Thyroid gland (tissue), 4 donors: ENCODE results near the gene SETD4. TPM values are rescaled to one million over a fixed set of nuclear protein-coding genes. Genes with fewer than 3 reads are reported as not detected.

Source experiments
- DNase-seq, 2 donors: peaks; one replicate each; pipeline ENCODE4 v3.0.0-alpha.2; 2019
- H3K27ac ChIP-seq, 3 donors: fragments of 200-600 bp; sonication (generic); 1 replicate in 2 of 3; 2 replicates in 1 of 3; pipeline ENCODE4 v1.5.1; 2016 to 2019; ENCODE audit warnings: mild to moderate bottlenecking in 1 of 3, moderate library complexity in 1 of 3
- H3K27me3 ChIP-seq: fragments of 200-600 bp; sonication (generic); one replicate; pipeline ENCODE4 v1.5.1; 2019
- H3K36me3 ChIP-seq, 2 donors: fragments of 200-600 bp; sonication (generic); one replicate each; pipeline ENCODE4 v1.5.1; 2016 to 2019
- H3K4me1 ChIP-seq, 2 donors: fragments of 200-600 bp; sonication (generic); one replicate each; pipeline ENCODE4 v1.5.1; 2017 to 2019
- H3K4me3 ChIP-seq, 3 donors: fragments of 200-600 bp; sonication (generic); replicated peaks in 1 of 3; 1 replicate in 2 of 3; 2 replicates in 1 of 3; pipeline ENCODE4 v1.5.1; 2016; ENCODE audit warnings: mild to moderate bottlenecking in 1 of 3
- H3K9me3 ChIP-seq: fragments of 200-600 bp; sonication (generic); one replicate; pipeline ENCODE4 v1.5.1; 2017
- CTCF ChIP-seq, 6 experiments: fragments of 200-600 bp in 3 of 6; fragments of 450-650 bp in 3 of 6; sonication (generic) in 3 of 6; IDR thresholded peaks; one replicate each; pipeline ENCODE4 v1.5.1; 2016 to 2019; ENCODE audit warnings: antibody characterized with exemption in 6 of 6, mild to moderate bottlenecking in 2 of 6, inconsistent platforms in 1 of 6, moderate library complexity in 1 of 6
- POLR2A ChIP-seq, 2 donors: fragments of 450-650 bp; IDR thresholded peaks; one replicate each; pipeline ENCODE4 v1.6.1; 2017; ENCODE audit warnings: antibody characterized with exemption in 2 of 2, mild to moderate bottlenecking in 2 of 2, moderate library complexity in 1 of 2
- WGBS, 2 donors: methylation state at CpG; one replicate each; pipeline ENCODE4 v1.1.5; 2017; 5-methylcytosine and 5-hydroxymethylcytosine counted together
- intact Hi-C: fragments of 100-400 bp; cut with DNase I; formaldehyde crosslinking; loops from one replicate; pipeline ENCODE4 v1.15.1; 2023
- total RNA-seq, 4 donors: library from RNA; depleted of rRNA; stranded (reverse); fragments of >200 nt; gene quantifications; one replicate each; pipeline ENCODE4 v1.2.3, GENCODE V29; 2016

Gene SETD4
- total RNA-seq, 4 donors from 2014 or later: 25.9 to 33.1 (median 29.7) TPM

- Histone ChIP-seq H3K4me1 (peaks cover 7 to 18% of the 10 kb centered on the region in 2 donors), H3K9me3 (no peaks in the 10 kb centered on the region), H3K36me3 (no peaks in the 10 kb centered on the region), H3K4me3 (no peak overlapping the region), H3K27ac (peak overlapping the region; percentile 33 to 77 (median 66)), H3K27me3 (no peaks in the 10 kb centered on the region)
- no peak for TF ChIP-seq CTCF (IDR thresholded peaks at IDR 0.05)
- no peak for TF ChIP-seq POLR2A (IDR thresholded peaks at IDR 0.05)
- DNase-seq: peak; percentile 23 to 31
- intact Hi-C loops: no loop called here
- 66 to 69% methylated on average over 8 of the region's 8 CpGs for WGBS, 2 donors
Observed at GRCh38 chr21:36097427-36098181, 37.3 kb upstream of the SETD4 start.

DNA sequence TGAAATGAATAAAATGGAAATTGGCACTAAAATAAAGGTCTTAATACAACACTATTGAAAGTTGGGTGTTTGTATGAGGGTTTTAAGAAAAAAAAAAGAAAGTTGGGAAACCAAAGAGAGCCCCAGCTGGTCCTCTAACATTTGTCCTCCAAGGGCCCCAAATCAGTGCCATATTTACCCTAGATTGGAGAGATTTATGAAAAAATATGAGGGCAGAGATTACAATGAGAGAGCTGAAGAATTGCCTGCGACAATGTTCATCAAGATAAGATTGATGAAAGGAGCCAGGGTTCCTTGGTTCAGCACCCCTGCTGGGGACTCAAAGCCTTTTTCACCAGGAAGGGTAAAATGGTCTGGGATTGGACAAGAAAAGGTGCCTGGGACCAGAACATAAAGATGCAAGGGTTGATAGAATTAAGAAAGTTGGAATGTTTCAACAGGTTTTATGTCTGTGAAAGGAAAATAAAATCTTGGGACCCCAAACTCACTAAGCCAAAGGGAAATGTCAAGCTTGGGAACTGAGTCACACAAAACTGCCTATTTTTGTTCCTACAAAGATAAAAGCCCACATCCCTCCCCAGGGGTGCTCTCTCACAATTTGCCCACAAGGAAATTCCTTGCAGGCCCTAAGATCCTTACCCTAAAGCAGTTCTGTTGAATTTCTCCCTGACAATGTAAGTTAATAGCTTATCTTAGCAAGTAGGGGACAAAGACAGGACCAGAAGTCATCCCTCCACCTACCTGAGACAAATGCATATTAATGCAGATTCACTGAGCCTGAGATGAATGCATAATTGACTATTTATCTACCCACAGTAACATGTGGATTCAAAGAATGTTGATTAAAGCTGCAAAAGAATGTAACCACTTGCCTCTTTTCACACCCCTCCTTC is 36.3 kb upstream of the SETD4 start:
- no peaks in the 10 kb centered on the region for H3K9me3 ChIP-seq
- WGBS, 2 donors: 61 to 84% methylated on average over 1 of the region's 1 CpG
- intact Hi-C loops: no loop called here
- no peaks in the 10 kb centered on the region for H3K36me3 ChIP-seq
- DNase-seq: no peak
- H3K4me3 ChIP-seq: no peak overlapping the region
- H3K27me3 ChIP-seq: no peaks in the 10 kb centered on the region
- TF ChIP-seq CTCF (IDR thresholded peaks at IDR 0.05): no peak
- TF ChIP-seq POLR2A (IDR thresholded peaks at IDR 0.05): no peak
- H3K27ac ChIP-seq: no peak overlapping the region
- peaks cover 7 to 18% of the 10 kb centered on the region in 2 donors for H3K4me1 ChIP-seq

DNA sequence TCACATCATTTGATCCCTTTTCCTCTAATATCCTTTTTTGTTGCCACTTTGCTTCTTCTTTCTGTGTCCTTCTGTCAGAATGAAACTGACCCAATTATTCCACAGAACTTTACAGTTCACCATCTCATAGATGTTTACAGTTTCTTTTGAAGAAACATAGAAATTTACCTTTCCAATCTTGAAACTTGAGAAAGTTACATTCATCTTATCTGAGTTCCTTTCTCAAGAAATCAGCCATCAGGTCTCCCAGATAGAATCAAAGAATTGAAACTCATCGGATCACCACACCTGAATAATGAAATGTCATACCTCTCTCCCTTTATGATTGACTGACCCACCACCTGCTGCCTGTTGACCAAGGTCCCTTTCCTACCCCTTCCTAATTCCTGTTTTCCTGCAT is 33.2 kb upstream of the SETD4 start:
- intact Hi-C loops: no loop called here
- Histone ChIP-seq H3K4me1 (peaks cover 7 to 18% of the 10 kb centered on the region in 2 donors), H3K36me3 (no peaks in the 10 kb centered on the region), H3K27ac (no peak overlapping the region), H3K9me3 (no peaks in the 10 kb centered on the region), H3K4me3 (no peak overlapping the region), H3K27me3 (no peaks in the 10 kb centered on the region)
- no peak for TF ChIP-seq CTCF (IDR thresholded peaks at IDR 0.05)
- no peak for TF ChIP-seq POLR2A (IDR thresholded peaks at IDR 0.05)
- DNase-seq: no peak
- WGBS, 2 donors: 94 to 96% methylated on average over 1 of the region's 1 CpG

- Histone ChIP-seq H3K27me3 (no peaks in the 10 kb centered on the region), H3K36me3 (no peaks in the 10 kb centered on the region), H3K27ac (no peak overlapping the region), H3K4me1 (peaks cover under 1 to 10% of the 10 kb centered on the region in 2 donors), H3K9me3 (no peaks in the 10 kb centered on the region), H3K4me3 (no peak overlapping the region)
- TF ChIP-seq CTCF (IDR thresholded peaks at IDR 0.05) (no peak), POLR2A (IDR thresholded peaks at IDR 0.05) (no peak)
- intact Hi-C loops: no loop called here
- DNase-seq: no peak
Observed at GRCh38 chr21:36092681-36093080, 32.4 kb upstream of the SETD4 start.

DNA sequence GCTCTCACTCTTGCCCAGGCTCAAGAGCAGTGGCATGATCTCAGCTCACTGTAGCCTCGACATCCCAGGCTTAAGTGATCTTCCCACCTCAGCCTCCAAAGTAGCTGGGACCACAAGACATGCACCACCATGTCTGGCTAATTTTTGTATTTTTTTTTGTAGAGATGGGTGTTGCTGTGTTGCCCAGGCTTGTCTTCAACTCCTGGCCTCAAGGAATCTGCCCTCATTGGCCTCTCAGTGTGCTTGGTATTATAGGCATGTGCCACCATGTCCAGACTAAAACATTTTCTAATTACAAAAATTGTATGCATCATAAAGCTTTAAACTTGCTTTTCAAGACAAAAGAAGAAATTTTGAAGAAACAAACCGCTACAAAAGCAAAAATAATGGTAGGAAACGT is 29.6 kb upstream of the SETD4 start:
- WGBS, 2 donors: 94 to 95% methylated on average over 3 of the region's 3 CpGs
- Histone ChIP-seq H3K27ac (no peak overlapping the region), H3K36me3 (no peaks in the 10 kb centered on the region), H3K4me1 (no peaks in the 10 kb centered on the region), H3K27me3 (no peaks in the 10 kb centered on the region), H3K4me3 (no peak overlapping the region), H3K9me3 (no peaks in the 10 kb centered on the region)
- no peak for DNase-seq
- intact Hi-C loops: no loop called here
- TF ChIP-seq CTCF (IDR thresholded peaks at IDR 0.05) (no peak), POLR2A (IDR thresholded peaks at IDR 0.05) (no peak)
